HL-60/S4 treated with retinoic acid at 250 ng/mL for 4 days and 3 days (cell line): ENCODE data around the gene ARV1.

Experiments used
- in situ Hi-C: fragments of 300-500 bp; cut with MboI; formaldehyde crosslinking; loops from 2 replicates; pipeline ENCODE4 v1.7.0; 2022; ENCODE audit warnings: low sequenced_read_pairs

Gene ARV1

DNA sequence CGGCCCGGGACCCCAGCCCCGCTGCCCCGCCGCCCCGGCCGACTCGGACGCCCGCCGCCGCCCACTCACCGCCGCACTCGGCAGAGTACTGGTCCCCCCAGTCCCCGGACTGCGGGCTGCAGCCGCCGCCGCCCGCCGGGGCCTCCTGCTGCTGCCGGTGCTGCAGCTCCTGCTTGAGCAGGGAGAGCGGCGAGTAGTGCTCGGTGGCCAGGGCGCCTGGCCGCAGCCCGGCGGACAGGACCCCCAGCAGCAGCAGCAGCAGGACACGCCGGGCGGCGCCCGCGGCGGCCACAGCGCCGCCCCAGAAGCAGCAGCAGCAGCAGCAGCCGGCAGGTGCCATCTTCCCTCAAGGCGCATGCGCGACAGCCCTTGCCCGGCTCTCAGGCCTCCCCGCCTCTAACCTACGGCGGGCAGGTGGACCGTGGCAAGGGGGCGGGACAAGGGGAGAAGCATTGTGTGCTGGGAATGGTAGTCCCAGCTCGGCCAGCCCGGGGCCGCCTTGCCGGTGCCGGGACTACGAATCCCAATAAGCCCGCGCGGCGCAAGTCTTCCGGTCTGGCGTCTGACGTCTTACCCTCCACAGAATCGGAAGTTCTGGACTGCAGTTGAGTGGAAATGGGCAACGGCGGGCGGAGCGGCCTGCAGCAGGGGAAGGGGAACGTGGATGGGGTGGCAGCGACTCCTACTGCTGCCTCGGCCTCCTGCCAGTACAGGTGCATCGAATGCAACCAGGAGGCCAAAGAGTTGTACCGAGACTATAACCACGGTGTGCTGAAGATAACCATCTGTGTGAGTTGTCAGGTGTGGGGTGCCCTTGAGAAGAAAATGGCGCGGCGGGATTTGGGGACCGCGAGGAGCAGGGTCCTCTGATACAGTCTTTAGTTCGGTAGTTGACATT lies at the start of gene ARV1, which contains the start of gene TTC13:
ARV1 (plus strand) TSS at position 604 of the 898 bp plus-strand sequence; CDS start at position 616, 12 bp downstream.
TTC13 (minus strand) TSS at position 371 of the 898 bp plus-strand sequence; CDS start at position 340, 31 bp downstream.
- in situ Hi-C loops = no loop called here

DNA sequence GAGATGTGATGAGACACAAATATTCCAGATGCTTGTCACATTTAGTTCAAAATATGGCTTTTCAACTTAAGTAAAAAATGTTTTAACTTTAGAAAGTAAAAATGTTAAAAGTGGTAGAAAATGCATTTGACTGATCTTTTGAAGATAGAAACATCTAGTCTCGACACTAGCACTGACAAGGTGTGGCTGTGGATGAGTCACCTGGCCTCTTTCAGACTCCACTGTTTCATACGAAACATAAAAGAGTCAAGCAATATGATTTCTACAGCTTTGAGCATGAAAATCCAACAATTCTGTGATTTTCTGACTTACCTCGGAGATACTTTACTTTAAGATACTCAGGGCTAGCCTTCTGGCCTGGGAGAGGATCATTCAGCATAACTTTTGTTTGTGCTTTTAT lies 47.9 kb upstream of the ARV1 start:
- in situ Hi-C loops = no loop called here

DNA sequence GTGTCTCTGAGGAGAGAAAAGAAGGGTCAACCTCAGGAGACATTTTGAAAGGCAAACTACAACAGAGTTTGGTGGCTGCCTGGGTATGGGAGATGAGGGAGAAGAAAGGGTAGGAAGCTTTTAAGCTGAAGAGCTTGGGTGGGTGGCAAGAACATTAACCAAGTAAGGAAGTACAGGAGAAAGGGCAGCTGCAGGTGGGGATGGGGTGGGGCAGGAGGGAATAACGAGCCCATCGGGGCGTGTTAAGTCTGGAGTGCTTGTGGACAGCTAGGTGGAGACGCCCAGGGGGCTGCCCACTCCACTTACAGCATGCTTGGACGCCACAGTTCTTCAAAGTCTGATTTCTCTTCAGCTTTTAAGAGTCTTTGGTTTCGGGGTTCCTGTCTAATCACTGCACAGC lies 43.0 kb upstream of the ARV1 start:
- in situ Hi-C loops = no loop called here

DNA sequence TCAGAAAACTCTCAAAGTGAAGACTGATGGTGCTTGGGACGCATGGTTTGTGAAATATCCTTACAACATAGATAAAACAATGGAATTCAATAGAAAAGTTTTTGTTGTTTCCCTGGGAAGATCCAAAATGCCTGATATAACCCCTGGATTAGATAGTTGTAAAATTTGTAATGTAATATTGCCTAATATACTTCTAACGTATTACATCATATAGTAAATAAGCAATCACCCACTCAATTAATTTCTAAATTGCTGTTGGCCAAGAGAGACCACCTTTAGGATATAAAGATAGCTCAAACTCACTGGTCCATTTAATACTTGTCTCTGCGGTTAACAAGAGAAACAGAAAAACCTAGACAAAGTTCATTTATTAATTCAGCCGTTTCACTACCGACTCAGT lies 42.4 kb upstream of the ARV1 start:
- in situ Hi-C loops = no loop called here

DNA sequence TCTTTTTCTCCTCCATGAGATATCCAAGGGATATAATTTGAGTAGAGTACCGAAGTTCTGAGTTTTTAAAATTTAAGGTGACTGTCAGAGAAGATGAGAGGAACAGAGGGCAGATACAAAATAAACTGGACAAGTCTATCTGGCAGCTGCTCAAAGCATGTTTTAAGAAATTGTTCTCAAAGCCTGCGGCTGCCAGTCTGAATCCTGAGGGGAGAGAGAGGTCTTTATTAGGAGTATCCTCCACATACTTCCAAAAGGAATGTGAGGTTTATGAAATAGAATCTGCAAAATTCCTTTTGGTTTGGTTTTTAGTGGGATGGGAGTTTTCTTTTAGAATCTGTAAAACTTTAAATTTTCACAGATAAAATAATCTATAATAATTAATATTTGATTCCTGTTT lies 41.5 kb upstream of the ARV1 start:
- in situ Hi-C loops = no loop called here

DNA sequence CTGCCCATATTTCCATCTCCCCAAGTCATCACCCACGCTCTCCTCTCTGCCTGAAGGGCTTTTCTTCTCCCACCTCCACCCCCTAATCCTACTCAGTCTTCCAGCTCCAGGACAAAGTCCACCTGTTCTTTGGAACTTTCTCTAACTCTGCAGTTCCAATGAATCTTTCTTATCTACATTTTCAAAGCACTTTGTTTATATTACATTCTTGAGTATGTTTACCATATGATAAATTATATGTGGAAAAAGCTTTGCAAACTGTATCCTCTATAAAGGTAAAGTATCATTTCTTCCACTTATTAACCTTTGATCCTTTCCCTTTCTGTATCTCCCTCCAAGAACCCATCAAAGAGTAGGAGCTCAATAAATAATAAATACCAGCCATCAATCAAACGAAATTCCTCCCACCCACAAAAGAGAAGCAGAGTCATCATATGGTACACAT lies 39.9 kb upstream of the ARV1 start:
- in situ Hi-C loops = no loop called here

DNA sequence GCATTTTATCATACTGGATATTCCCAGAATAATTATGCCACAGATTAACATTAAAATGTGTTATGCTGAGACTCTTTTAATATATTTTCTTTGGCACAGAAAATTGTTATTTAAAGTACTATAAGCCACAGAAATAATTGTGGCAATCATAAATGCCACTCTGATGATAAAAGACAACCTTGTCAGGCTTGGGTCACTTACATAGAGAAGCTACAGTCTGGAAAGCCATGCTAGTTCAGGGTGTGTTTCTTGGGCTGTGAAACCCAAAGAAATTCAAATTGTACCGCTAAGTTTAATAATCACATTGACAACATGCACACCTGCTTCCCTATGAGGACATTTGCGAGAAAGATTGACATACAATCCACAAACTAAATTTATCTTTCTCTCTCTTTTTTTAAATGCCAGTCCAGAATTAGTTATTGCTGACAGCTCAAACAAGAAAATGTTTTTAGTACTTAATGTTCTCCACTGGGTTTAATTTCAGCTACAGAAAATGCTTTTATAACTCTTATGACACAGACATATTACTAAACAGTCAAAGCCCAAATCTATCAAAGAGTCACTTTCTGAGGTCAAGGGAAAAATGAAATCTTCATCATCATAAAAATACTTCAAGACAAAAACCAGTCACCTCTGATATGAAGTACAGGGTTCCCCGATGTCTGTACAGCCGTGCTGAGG lies 38.9 kb upstream of the ARV1 start:
- in situ Hi-C loops = no loop called here

DNA sequence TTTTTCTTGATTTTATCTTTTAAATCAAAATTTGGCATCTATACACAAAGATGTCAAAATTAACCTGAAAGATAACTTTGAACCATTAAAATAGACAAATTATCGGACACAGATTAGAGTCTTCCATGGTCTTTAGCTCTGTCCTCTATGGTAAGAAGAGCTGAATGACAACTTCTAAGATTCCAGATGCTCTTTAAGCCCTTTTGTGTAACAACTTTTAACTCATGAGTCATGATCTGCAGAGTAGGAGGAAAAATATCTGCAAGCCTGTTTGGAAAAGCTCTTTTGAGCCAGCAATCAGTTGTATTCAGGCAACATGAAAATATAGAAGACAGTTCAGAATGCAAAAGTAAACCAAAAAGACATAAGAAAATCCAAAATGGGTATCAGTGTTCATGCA lies 38.0 kb upstream of the ARV1 start:
- in situ Hi-C loops = no loop called here

DNA sequence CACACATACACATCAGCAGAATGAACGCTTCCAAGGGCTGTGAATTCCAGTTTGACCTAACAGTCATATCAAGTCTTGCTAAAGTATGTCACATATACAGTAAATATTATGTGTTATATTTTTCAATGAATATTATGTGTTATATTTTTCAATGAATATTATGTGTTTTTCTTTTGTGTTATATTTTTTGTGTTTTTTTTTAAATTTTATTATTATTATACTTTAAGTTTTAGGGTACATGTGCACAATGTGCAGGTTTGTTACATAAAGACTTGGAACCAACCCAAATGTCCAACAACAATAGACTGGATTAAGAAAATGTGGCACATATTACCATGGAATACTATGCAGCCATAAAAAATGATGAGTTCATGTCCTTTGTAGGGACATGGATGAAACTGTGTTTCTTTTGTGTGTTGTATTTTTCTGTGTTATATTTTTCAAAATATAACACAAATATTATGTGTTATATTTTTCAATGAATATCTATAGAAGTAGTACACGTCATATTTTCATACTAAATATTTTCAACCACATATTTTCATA lies 35.8 kb upstream of the ARV1 start:
- in situ Hi-C loops = no loop called here

DNA sequence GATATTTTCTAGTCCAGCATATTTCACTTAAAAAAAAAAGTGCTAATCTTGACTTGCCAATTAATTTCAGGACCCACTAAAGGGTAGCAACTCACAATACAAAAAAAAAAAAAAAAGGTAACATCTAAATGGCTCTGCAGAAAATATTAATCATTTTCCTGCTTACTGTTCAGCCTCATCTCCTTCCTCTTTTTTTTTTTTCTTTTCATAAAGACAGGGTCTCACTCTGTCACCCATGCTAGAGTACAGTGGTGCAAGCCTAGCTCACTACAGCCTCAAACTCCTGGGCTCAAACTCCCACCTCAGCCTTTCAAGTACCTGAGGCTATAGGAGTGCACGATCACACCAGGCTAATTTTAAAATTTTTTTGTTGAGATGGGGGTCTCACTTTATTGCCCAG lies 30.6 kb upstream of the ARV1 start:
- in situ Hi-C loops = no loop called here

DNA sequence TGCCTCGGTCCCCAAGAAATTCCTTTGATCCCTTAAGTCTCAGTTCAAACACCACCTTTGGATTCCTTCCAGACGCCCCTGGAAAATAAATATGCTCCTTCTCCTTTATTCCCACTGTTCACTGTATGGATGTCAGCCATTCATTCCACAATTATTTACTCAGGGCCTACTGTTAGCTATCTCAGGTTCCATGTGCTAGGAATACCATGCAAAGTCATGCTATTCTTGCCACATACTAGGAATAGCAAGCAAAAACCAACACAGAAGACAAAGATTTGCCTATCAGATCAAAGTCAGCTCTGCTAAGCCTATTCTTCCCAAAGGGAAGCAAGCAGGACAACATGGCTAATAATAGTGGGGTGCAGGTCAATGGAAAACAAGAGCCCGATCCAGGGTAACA lies 30.0 kb upstream of the ARV1 start:
- in situ Hi-C loops = no loop called here

DNA sequence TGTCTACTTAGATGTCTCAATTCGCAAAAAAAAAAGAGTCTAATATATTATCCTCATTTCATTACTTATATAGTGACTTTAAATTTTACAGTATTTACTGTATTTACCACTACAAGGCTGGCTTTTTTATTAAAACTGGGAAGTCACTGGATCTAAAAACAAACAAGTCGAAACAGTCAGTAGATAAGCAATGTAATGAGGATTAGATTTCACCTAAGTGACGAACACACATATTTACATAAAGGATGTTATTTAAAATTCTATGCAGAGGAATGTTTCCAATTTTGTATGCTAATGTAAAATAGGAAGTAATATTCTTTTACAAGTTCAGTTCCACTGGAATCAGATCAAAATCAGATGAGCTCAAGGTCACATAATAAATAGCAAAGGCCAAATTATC lies 28.5 kb upstream of the ARV1 start:
- in situ Hi-C loops = no loop called here

DNA sequence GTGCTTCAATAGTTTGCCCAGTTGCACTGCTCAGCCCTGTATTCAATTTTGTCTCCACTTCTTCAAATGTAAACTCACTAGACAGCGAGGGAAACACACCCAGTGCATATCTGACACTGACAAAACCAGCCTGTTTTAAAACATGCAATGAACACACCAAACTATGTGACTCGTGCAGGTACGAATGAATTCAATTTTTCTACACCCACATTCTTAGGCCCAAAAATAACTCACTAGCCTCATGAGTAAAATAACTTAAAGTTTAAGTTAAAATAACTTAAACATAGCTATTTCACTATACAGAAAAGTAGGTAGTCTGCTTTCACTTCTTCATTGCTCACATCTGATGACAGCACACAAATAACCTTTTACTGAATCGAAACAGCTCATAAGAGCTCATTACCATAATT lies 21.3 kb upstream of the ARV1 start:
- in situ Hi-C loops = no loop called here

DNA sequence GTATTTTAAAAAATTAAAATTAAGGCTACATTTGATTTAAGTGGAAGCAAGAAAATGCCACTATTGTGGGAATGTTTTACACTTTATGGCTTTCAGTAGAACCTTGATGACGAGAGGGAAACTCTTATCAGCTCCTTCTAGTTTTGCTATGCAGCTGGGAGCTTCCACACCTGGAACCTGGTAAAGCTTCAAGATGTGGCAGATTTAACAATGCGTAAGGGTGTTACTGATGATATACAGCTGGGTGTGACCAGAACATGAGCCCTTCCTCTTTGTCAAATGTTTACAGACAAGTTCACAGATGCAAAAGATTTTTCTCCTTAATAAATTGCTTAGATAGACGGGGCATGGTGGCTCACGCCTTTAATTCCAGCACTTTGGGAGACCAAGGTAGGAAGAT lies 20.5 kb upstream of the ARV1 start:
- in situ Hi-C loops = no loop called here

DNA sequence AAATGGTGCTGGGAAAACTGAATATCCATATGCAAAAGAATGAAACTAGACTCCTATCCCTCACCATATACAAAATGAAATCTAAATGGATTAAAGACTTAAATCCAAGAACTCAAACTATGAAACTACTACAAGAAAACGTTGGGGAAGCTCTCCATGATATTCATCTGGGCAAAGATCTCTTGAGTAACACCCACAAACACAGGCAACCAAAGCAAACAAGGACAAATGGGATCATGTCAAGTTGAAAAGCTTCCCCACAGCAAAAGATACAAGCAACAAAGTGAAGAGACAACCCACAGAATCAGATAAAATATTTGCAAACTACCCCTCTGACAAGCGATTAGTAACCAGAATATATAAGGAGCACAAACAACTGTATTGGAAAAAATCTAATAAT lies 14.0 kb upstream of the ARV1 start:
- in situ Hi-C loops = no loop called here

DNA sequence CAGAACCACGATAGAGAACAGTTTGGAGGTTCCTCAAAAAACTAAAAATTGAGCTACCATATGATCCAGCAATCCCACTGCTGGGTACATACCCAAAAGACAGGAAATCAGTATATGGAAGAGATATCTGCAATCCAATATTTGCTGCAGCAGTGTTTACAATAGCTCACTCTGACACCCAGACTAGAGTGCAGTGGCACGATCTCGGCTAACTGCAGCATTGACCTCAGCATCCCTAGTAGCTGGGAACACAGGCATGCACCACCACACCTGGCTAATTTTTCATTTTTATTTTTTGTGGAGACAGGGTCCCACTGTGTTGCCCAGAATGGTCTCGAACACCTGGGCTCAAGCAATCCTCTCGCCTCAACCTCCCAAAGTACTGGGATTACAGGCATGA lies 13.4 kb upstream of the ARV1 start:
- in situ Hi-C loops = no loop called here

DNA sequence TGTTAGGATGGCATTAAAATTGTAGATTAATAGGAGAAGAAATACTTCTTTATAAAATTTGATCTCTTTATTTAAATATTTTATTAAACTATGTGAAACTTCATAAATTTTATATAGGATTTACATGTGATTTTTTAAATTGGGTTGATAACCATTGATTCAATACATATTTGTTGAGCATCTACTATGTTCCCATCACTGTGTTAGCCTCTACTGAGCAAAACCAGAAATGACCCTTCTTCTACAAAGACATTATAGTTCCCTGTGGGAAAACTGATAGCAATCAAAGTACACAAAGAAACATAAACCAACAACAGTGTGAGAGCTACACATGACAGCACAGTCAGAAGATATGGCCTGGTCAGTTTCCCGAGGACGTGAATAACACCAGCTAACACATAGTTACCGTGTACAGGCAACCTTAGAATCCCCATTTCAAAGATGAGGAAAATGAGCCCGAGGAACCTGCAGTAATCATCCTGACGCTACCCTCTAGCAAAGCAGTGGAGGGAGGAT lies 12.5 kb upstream of the ARV1 start:
- in situ Hi-C loops = no loop called here

DNA sequence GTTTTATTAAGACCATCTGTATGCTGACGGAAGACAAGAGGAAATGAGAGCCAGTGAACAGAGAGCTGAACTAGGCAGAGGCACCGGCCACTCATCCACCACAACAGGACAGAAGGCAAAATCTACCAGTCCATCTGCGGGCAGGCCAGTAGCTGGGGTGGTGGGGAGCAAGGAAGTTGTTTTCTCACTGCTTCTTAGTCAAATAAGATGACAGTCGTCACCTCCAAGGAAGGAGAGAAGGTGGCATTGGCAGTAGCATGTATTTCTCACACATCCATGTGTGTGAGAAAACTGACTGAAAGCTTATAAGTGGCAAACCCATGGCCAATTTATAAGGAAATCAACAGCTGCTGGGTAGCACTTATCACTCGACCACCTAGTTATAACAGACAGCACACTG lies 8.5 kb upstream of the ARV1 start:
- in situ Hi-C loops = no loop called here

DNA sequence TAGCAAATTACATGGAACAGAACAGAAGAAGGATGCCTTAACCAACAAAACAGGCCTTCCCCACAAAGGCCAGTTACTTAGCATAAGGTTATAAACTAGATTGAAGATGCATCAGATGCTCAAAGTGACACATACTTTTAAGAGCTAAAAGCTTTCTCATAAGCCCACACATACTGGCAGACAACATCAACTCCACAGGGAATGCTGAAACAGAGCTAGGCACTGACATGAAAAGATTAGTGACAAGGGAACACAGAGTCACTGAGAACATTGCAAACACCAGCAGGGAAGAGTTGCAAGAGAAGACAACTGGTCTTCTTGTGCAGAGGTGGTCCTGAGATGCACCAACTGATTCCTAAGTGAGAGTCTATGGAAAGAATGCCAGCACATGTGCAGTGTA lies 7.1 kb upstream of the ARV1 start:
- in situ Hi-C loops = no loop called here

DNA sequence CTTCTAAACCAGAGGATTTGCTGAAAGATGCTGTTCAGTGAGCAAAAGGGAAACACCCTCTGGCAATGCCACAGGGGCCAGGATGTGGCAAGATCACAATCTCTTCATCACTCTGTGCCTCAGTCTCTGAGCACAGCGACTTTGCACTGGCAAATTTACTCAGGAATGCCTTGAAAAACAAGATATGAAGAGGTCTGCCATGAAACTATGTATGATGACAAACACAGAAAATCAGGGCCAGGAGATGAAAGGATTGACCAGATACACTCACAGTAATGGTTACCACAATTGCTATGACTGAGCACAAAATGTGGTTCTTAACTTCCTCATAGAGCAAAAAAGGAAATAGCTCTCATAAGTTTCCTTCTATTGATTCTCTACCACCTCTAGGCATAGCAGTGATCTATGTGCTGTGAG lies 6.0 kb upstream of the ARV1 start:
- in situ Hi-C loops = no loop called here

DNA sequence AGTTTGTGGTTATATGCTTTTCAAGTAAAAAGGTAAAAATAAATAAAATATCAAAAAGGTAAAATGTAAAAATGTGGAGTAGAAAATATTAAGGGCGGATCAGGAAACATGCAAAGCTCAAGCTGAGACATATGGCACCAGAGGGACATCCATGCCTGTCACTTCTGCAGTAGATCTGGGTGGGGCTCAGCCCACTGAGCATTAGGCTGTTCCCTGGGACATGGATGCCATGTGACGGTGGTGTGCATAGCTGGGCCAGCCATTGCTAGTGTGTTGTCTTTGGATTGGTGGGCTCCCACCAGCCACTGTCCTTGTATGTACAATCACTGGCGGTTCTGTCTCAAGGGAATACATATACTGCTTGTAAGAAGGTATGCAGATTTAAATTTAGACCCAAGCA lies 3.3 kb upstream of the ARV1 start:
- in situ Hi-C loops = no loop called here

DNA sequence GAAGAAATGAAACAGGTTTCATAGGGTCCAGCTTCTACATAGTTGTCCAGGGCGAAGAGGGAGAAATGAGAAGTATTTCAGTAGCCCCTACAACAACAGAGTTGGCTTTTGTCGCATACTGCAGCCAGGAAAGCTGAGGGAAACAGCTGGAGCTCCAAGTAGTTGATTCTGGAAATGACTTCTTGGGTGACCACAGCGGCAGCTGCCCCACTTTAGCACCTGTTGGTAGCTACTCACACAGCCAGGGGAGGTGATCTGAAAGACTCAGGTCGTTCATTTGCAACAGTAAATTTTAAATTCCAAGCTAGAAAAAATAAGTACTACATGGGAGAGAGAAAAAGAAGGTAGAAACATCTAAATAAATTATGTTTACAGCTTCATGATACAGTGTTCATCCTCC lies 2.5 kb upstream of the ARV1 start:
- in situ Hi-C loops = no loop called here
